ENCODE results near the gene TTLL1.

- TF ChIP-seq GATA3 (IDR thresholded peaks at IDR 0.05; ENCODE audit: low read depth, low read length) (no peak), GATA2 (IDR thresholded peaks at IDR 0.05; ENCODE audit: low read depth, low read length) (no peak)
Observed at GRCh38 chr22:43053176-43053575, 36.0 kb downstream of the TTLL1 start.
